C4-2B (cell line): ENCODE measurements around the gene TVP23B.
"Not testable (repeated sequence)": the region's sequence is repeated elsewhere in the genome, so short reads cannot be mapped to it uniquely, and the experiment has no call there.

ENCODE experiments used
- H3K27ac ChIP-seq: fragments of 450-650 bp; 2 replicates; pipeline ENCODE4 v1.5.1; 2017

Gene TVP23B

DNA sequence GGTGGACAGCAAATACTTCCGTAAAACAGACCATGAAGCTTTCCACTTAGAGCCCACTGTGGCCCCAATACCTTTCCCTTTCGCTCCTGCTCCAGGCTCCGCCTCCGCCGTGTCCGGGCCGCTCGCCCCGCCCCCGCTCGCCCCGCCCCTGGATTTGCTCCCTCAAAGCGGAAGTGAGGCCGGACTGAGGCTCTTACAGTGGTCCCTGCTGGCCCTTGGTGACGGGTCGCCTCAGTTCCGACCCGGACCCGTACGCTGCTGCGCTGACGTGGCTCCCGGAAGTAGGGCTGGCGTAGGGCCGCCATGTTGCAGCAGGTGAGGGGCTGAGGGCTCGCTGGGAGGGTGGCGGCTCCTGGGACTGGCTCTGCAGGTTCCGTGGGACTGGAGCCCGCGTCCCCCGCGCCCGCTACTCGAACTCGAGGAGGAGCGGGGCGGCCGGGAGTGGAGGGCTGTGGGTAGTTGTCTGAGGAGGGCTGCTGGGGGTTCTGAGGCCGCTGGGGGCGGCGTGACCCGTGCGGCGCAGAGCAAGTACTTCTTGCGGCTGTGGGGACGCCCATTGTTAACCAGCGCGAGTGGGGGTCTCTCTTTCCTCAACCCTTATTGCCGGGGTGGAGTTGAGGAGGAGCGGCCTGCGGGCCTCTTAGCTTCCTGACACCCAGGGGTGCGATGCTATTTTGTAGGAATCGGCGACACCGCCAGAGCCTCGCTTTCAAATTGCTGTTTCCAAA, at the start of gene TVP23B:
TVP23B (plus strand) TSS at position 193 of the 728 bp plus-strand sequence; CDS start at position 304, 111 bp downstream.
- peak within 1 kb of the TSS; percentile 56 for H3K27ac ChIP-seq

DNA sequence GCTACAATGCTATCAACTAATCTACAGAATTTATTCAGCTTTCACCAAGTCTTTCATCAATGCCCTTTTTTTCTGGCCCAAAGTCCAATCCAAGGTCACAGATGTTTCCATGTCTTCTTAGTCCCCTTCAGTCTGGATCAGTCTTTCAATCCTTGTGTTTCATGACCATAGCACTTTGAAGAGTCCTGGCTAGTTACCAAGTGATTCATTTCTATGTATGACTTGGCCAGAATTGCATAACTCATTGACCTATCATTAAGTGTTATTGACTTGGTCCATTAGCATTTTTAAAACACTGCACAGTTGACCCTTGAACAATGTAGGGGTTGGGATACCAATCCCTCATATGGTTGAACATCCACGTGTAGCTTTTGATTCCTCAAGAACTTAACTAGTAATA, 48.5 kb upstream of the TVP23B start:
- H3K27ac ChIP-seq, result not testable (repeated sequence)

DNA sequence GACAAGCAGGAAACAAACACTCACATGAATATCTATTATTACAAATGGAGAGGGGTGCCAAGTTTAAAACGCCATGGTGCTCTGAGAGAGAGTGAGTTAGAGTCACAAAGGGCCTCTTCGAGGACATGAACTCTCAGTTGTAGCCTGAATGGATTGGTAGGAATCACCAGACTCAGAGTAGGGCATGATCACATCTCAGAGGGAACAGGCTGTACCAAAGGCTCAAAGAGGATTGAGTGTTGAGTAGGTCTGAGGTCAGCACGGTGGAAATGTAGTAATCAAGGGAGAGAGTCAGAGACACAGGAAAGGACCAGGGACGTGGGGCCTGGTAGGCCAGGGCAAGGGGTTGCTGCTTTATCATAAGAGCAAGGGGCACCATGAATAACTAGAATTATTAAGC, 47.6 kb upstream of the TVP23B start:
- H3K27ac ChIP-seq, result not testable (repeated sequence)

DNA sequence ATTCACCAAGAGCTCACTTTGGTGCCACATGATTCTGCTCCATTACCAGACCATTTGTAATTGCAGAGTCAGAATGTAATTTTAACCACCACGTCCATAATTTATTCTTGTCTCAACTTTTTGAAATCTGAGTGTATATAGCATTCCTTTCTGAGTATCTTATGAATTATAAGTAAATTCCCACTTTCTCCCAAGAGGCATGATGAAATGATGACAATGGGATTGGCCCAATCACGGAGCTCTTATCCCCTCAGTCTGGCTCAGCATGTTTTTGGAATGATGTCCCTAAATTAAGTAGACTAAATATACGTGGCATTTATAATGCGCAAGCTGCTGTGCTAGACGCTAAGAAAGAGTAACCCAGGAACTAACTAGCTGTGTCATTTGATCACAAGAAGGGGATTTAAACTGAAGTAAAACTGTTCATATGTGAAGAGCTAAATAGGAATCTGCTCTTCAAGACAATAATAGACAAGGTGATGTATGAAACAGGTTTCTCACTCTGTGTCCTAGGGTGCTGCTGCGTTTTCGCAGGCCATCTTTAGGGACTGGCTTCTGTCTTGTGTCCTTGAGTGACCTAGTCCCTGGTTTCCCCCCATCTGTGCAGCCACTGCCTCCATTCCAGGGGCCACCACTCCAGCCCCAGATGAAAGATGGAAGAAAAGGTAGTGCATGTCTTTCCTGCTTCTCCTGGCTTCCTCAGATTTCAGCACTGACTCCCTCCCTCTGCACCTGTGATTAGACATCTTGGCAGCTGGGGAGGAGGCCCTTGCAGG, 41.2 kb upstream of the TVP23B start:
- not testable (repeated sequence) for H3K27ac ChIP-seq

DNA sequence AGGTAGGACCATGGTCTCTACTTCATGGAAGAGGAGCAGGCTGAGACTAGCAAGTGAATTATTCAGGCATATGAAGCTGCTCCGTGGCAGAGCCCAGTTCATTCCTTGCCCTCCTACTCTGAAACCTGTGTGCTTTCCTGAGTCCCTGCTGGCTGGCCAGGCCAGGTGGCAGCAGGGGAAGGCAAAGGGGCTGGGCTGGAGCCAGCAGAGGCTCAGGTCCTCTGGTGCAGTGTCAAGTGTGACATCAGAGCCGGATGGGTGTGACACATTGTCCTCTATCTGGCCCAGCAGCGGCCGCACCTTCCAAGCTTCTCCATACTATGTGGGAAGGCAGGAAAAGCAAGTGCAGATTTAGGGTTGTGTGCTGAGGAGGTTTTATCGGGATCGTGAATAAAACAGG, 39.8 kb upstream of the TVP23B start:
- not testable (repeated sequence) for H3K27ac ChIP-seq

DNA sequence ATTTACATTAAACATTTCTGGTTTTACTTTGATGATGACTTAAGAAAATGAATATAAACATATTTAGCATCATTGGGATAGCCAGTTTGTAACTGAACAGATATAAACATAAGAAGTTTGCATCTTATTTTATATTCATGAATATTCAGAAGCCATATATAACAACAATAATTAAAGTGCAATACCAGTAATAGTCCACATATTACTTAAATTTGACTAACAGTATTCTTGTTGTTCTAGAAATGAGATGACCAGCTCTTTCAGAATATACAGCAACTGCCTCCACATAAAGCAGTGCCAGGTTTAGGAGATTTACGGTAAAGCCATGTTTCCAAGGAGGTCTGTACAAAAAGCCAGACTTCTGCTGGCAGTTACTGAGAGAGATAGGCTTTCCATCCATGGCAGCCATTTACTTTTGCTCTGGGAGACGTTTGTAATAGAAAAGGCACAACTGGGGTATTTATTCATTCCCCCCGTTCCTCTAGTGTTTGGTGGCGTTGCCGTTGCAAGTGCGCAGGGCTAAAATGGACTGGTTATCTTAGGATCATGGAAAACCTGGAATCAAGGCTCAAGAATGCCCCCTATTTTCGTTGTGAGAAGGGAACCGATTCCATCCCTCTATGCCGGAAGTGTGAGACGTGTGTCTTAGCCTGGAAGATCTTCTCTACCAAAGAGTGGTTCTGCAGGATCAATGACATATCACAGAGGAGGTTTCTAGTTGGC, 37.1 kb upstream of the TVP23B start, which contains the start of gene FBXW10:
FBXW10 (plus strand) TSS at position 356 of the 723 bp plus-strand sequence; CDS start at position 547, 191 bp downstream.
- not testable (repeated sequence) for H3K27ac ChIP-seq

GRCh38 chr17:18744726-18745125, 36.3 kb upstream of the TVP23B start:
- H3K27ac ChIP-seq, result not testable (repeated sequence)

- not testable (repeated sequence) for H3K27ac ChIP-seq
Measured at GRCh38 chr17:18746551-18746950, 34.4 kb upstream of the TVP23B start.

DNA sequence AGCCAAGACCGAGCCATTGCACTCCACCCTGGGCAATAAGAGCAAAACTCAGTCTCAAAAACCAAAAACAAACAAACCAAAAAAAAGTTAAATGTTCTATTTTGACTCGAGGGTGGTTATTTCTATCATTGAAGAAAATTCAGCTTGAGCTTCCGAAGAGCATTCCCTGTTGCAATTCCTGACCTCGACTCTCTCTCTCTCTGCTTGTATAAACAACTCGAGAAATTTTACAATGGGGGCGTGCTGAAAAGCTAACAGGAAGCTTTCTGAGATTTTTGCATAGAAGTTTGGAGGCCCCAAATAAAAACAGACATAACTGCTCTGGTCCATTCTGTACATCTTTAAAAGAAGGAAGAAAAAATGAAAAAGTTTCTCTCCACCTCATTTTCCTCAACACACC, 33.5 kb upstream of the TVP23B start:
- H3K27ac ChIP-seq, result not testable (repeated sequence)

DNA sequence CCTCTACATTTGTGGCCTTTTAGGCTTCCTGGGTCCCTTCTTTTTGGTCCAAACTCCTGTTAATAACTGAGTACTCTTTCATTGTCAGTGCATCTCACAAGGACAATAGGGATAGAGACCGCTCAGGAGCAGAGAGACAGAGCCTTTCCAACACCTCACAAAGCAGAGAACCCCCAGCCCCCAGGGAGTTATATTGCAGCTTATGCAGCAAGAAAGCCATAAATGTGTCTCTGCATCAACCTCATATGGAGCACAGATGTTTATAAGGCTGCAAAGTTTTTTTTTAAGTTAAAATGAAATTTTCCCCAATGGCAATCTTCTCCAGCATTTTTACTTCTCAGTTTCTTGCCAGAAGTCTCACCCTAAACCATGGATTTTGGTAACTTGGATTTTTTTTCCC, 30.7 kb upstream of the TVP23B start:
- H3K27ac ChIP-seq, result not testable (repeated sequence)

GRCh38 chr17:18753829-18754409, 27.1 kb upstream of the TVP23B start:
- not testable (repeated sequence) for H3K27ac ChIP-seq

GRCh38 chr17:18755969-18756368, 25.0 kb upstream of the TVP23B start:
- H3K27ac ChIP-seq, result not testable (repeated sequence)

DNA sequence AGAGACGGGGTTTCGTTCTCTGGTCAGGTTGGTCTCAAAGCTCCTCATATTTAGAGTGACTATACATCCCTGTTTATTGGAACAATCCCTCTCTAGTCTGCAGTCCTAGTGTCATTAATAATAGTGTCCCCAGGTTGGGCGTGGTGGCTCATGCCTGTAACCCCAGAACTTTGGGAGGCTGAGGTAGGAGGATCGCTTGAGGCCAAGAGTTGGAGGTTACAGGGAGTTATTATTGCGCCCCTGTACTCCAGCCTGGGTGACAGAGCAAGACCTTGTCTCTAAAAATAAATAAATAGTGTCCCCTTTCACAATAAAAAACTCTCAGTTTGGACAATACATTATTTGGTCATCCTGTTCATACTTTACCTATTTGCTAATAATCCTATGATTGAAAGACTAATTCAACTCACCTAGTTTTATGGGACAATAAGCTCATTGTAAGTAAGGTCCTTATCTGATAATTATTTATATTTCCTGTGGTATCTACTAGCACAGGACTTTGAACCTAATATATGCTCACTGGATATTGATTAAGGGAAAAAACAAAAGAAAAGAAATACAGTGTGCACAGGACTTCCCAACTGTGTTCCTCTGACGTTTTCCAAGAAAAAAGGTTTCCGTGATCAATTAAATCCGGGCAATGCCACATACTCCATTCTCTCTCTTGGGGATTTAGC, 23.5 kb upstream of the TVP23B start:
- not testable (repeated sequence) for H3K27ac ChIP-seq

GRCh38 chr17:18758344-18758743, 22.6 kb upstream of the TVP23B start:
- not testable (repeated sequence) for H3K27ac ChIP-seq

GRCh38 chr17:18760221-18760620, 20.8 kb upstream of the TVP23B start:
- not testable (repeated sequence) for H3K27ac ChIP-seq

DNA sequence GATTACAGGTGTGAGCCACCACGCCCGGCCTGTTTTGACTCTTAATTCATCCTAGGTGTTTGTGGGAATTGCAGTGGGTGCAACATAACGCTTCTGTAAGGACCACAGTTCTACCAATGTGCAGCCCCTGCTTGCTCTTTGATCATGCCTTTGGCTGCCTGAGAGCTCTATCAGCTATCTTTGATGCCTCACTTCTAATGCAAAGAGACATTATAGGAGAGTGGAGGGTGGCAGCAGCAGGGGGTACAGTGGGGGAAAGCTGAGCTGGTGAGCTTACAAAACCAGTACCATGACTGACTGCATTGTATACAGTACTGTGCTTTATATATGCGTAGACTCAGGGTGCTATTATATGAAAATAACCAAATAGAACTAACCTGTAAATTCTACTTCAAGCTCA, 10.4 kb upstream of the TVP23B start:
- not testable (repeated sequence) for H3K27ac ChIP-seq

- H3K27ac ChIP-seq, result not testable (repeated sequence)
Measured at GRCh38 chr17:18771066-18771465, 9.9 kb upstream of the TVP23B start.
